ENCODE results near the gene RXRA. TPM values are rescaled to one million over a fixed set of nuclear protein-coding genes. Genes with fewer than 3 reads are reported as not detected.

Gene RXRA
- polyA plus RNA-seq, 1 of the 3 experiments (the other 2 are of a cell fraction) = 7.6 TPM

- H3K36me3 ChIP-seq (replicated peaks in 1 of 2; ENCODE audit: control insufficient read depth in 1 of 2, insufficient read depth in 2 of 2, low read length in 1 of 2) = peaks cover 0 to 10% of the 10 kb centered on the region in 2 experiments
- DNase-seq = no peak
- no peaks in the 10 kb centered on the region for H3K9me2 ChIP-seq
- 97% methylated on average over 12 of the region's 18 CpGs for WGBS (ENCODE audit: low lambda C conversion rate)
- no peak overlapping the region for H3K27ac ChIP-seq (ENCODE audit: low read depth in 2 of 2, low read length in 1 of 2)
- no peak overlapping the region for H3K9ac ChIP-seq
- peaks cover 0 to 6% of the 10 kb centered on the region in 2 experiments; a peak in 1 of 4 replicates for H3K4me1 ChIP-seq (ENCODE audit: control insufficient read depth in 1 of 2, insufficient read depth in 2 of 2, low read depth in 1 of 2, low read length in 1 of 2)
- H3K4me2 ChIP-seq = no peak overlapping the region
- CTCF ChIA-PET = interaction anchor here (1.3 kb wide), 1 partner anchor 12 kb away, joined by 4 read pairs; no protein-coding TSS in a partner anchor
- H3K79me2 ChIP-seq (ENCODE audit: insufficient read depth) = no peaks in the 10 kb centered on the region
- TF ChIP-seq TAF1 (IDR thresholded peaks at IDR 0.05; ENCODE audit: borderline replicate concordance, low read depth, low read length) = no peak
- TF ChIP-seq NRF1 (IDR thresholded peaks at IDR 0.05; ENCODE audit: low read depth, low read length) = no peak
- no peak for TF ChIP-seq EZH2phosphoT487 (IDR thresholded peaks at IDR 0.05; ENCODE audit: borderline replicate concordance, low read depth)
- no peak for TF ChIP-seq FOXJ3 (CRISPR knock-in tag; IDR thresholded peaks at IDR 0.05)
- TF ChIP-seq EP300 (IDR thresholded peaks at IDR 0.05; ENCODE audit: borderline replicate concordance in 1 of 2, low read depth in 1 of 2, low read length in 1 of 2) = no peak
- TF ChIP-seq ZBTB33 (IDR thresholded peaks at IDR 0.05; ENCODE audit: borderline replicate concordance, low read depth) = no peak
- TF ChIP-seq CHD2 (IDR thresholded peaks at IDR 0.05; ENCODE audit: low read length, partially characterized antibody) = no peak
- TF ChIP-seq MXI1 (IDR thresholded peaks at IDR 0.05; ENCODE audit: low read depth, low read length) = no peak
- TF ChIP-seq JUND (IDR thresholded peaks at IDR 0.05) = no peak
- TF ChIP-seq REST (IDR thresholded peaks at IDR 0.05; ENCODE audit: low read depth, low read length) = no peak
- no peak for TF ChIP-seq TEAD4 (IDR thresholded peaks at IDR 0.05; ENCODE audit: borderline replicate concordance, insufficient read depth)
- no peak for TF ChIP-seq USF1 (IDR thresholded peaks at IDR 0.05; ENCODE audit: borderline replicate concordance, low read depth)
- no peak for TF ChIP-seq RCOR1 (IDR thresholded peaks at IDR 0.05; ENCODE audit: low read length)
- H4K20me1 ChIP-seq (ENCODE audit: insufficient read depth) = no peaks in the 10 kb centered on the region
- no peaks in the 10 kb centered on the region for H3F3A ChIP-seq (replicated peaks; ENCODE audit: insufficient read depth)
- no peak overlapping the region for H2AFZ ChIP-seq (ENCODE audit: low read depth)
- no peaks in the 10 kb centered on the region for H3K27me3 ChIP-seq (ENCODE audit: insufficient read depth)
- no peaks in the 10 kb centered on the region for H3K9me3 ChIP-seq
- POLR2A ChIA-PET = no interaction called here
- no peak overlapping the region for H3K4me3 ChIP-seq (ENCODE audit: low read depth in 2 of 2, low read length in 1 of 2)
Measured at GRCh38 chr9:134420281-134420845, 94.1 kb downstream of the RXRA start.
